ENCODE data around the gene FOXM1.
"Not testable (repeated sequence)": the region's sequence is repeated elsewhere in the genome, so short reads cannot be mapped to it uniquely, and the experiment has no call there.

Gene FOXM1

DNA sequence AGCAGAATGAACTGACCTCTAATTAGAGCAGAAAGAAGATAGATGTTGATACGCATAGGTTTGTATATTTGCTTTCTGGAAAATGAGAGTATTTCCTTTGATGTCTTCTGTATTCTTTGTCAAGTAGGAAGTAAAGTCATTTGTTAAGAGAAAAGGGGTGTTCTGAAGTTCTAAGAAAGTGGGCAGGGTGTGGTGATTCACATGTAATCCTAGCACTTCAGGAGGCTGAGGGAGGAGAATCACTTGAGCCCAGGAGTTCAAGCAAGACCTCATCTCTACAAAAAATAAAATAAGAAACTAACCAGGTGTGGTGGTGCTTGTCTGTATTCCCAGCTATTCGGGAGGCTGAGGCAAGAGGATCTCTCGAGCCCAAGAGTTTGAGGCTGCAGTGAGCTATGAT is 2.9 kb upstream of the FOXM1 start:
- Histone ChIP-seq H3K36me3 (ENCODE audit: insufficient read depth, low read length) (peaks cover 2% of the 10 kb centered on the region; the same call in 1 of the 2 replicates), H2AFZ (ENCODE audit: low read length, unreplicated experiment) (no peak overlapping the region), H3K4me3 (ENCODE audit: low read depth, low read length) (no peak overlapping the region), H3K79me2 (ENCODE audit: control insufficient read depth, insufficient read depth, low read length, unreplicated experiment) (peaks cover 68% of the 10 kb centered on the region), H3K27ac (ENCODE audit: low read depth, low read length) (no peak overlapping the region), H3K4me1 (ENCODE audit: control insufficient read depth, insufficient read depth, low read length, unreplicated experiment) (peaks cover 8% of the 10 kb centered on the region), H3K27me3 (ENCODE audit: insufficient read depth, low read length) (no peaks in the 10 kb centered on the region)

GRCh38 chr12:2877953-2878732 is 1.2 kb upstream of the FOXM1 start:
- no peaks in the 10 kb centered on the region for H3K27me3 ChIP-seq (ENCODE audit: insufficient read depth, low read length)
- no peaks in the 10 kb centered on the region for H3K36me3 ChIP-seq (ENCODE audit: insufficient read depth, low read length)
- H2AFZ ChIP-seq (ENCODE audit: low read length, unreplicated experiment): peak overlapping the region; percentile 86
- peaks cover 8% of the 10 kb centered on the region for H3K4me1 ChIP-seq (ENCODE audit: control insufficient read depth, insufficient read depth, low read length, unreplicated experiment)
- H3K79me2 ChIP-seq (ENCODE audit: control insufficient read depth, insufficient read depth, low read length, unreplicated experiment): peaks cover 73% of the 10 kb centered on the region
- H3K4me3 ChIP-seq (ENCODE audit: low read depth, low read length): peak overlapping the region; percentile 87
- peak overlapping the region; percentile 79 for H3K27ac ChIP-seq (ENCODE audit: low read depth, low read length)

GRCh38 chr12:2876431-2877046 is 435 bp downstream of the FOXM1 start:
- peaks cover 66% of the 10 kb centered on the region for H3K79me2 ChIP-seq (ENCODE audit: control insufficient read depth, insufficient read depth, low read length, unreplicated experiment)
- peaks cover 8% of the 10 kb centered on the region for H3K4me1 ChIP-seq (ENCODE audit: control insufficient read depth, insufficient read depth, low read length, unreplicated experiment)
- H3K27me3 ChIP-seq (ENCODE audit: insufficient read depth, low read length): no peaks in the 10 kb centered on the region
- H3K27ac ChIP-seq (ENCODE audit: low read depth, low read length): peak overlapping the region; percentile 79
- peak overlapping the region; percentile 87 for H3K4me3 ChIP-seq (ENCODE audit: low read depth, low read length)
- H3K36me3 ChIP-seq (ENCODE audit: insufficient read depth, low read length): no peaks in the 10 kb centered on the region
- peak overlapping the region; percentile 83 for H2AFZ ChIP-seq (ENCODE audit: low read length, unreplicated experiment)

GRCh38 chr12:2868986-2869632 is 7.9 kb downstream of the FOXM1 start:
- not testable (repeated sequence) for H3K4me3 ChIP-seq (ENCODE audit: low read depth, low read length); H3K4me1 ChIP-seq (ENCODE audit: control insufficient read depth, insufficient read depth, low read length, unreplicated experiment); H3K27me3 ChIP-seq (ENCODE audit: insufficient read depth, low read length); H2AFZ ChIP-seq (ENCODE audit: low read length, unreplicated experiment)
- Histone ChIP-seq H3K27ac (ENCODE audit: low read depth, low read length) (peak overlapping the region; percentile 45; the same call in 1 of the 2 replicates), H3K79me2 (ENCODE audit: control insufficient read depth, insufficient read depth, low read length, unreplicated experiment) (peaks cover 12% of the 10 kb centered on the region), H3K36me3 (ENCODE audit: insufficient read depth, low read length) (peaks cover 11% of the 10 kb centered on the region; the same call in 1 of the 2 replicates)

GRCh38 chr12:2864198-2864597 is 12.8 kb downstream of the FOXM1 start:
- Histone ChIP-seq H2AFZ (ENCODE audit: low read length, unreplicated experiment) (no peak overlapping the region), H3K27ac (ENCODE audit: low read depth, low read length) (no peak overlapping the region), H3K4me3 (ENCODE audit: low read depth, low read length) (no peak overlapping the region), H3K4me1 (ENCODE audit: control insufficient read depth, insufficient read depth, low read length, unreplicated experiment) (peaks cover 7% of the 10 kb centered on the region), H3K36me3 (ENCODE audit: insufficient read depth, low read length) (peaks cover 19% of the 10 kb centered on the region; the same call in 1 of the 2 replicates), H3K79me2 (ENCODE audit: control insufficient read depth, insufficient read depth, low read length, unreplicated experiment) (no peaks in the 10 kb centered on the region), H3K27me3 (ENCODE audit: insufficient read depth, low read length) (no peaks in the 10 kb centered on the region)

DNA sequence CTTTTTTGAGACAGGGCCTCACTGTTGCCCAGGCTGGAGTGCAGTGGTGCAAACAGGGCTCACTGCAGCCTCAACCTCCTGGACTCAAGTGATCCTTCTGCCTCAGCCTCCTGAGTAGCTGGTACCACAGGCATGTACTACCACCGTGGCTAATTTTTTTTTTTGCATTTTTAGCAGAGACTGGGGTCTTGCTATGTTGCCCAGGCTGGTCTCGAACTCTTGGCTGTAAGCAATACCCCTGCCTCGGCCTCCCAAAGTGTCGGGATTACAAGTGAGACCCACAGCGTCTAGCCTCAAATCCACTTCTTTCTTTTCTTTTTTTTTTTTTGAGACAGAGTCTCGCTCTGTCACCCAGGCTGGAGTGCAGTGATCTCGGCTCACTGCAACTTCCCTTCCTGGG is 13.6 kb downstream of the FOXM1 start:
- H3K4me3 ChIP-seq (ENCODE audit: low read depth, low read length); H2AFZ ChIP-seq (ENCODE audit: low read length, unreplicated experiment); H3K27me3 ChIP-seq (ENCODE audit: insufficient read depth, low read length); H3K79me2 ChIP-seq (ENCODE audit: control insufficient read depth, insufficient read depth, low read length, unreplicated experiment); H3K4me1 ChIP-seq (ENCODE audit: control insufficient read depth, insufficient read depth, low read length, unreplicated experiment); H3K27ac ChIP-seq (ENCODE audit: low read depth, low read length): not testable (repeated sequence)
- peaks cover 14% of the 10 kb centered on the region; the same call in 1 of the 2 replicates for H3K36me3 ChIP-seq (ENCODE audit: insufficient read depth, low read length)

DNA sequence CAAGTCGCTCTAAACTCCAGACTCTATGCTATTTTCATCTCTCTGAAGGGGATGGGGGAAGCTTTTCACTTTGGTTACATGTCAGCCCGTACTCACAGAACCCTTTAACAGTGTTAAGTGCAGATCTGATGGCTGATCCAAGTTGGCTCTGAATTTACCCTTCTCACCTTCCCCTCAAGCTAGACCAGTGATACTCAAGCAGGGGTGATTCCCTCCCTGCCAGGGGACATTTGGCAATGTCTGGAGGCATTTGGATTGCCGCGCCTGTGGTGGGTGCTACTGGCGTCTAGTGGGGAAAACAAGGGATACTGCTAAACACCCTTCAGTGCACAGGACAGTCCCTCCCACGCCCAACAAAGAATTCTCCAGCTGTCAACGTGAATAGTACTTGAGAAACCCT is 14.1 kb downstream of the FOXM1 start:
- Histone ChIP-seq H3K79me2 (ENCODE audit: control insufficient read depth, insufficient read depth, low read length, unreplicated experiment) (no peaks in the 10 kb centered on the region), H2AFZ (ENCODE audit: low read length, unreplicated experiment) (no peak overlapping the region), H3K27ac (ENCODE audit: low read depth, low read length) (no peak overlapping the region), H3K4me1 (ENCODE audit: control insufficient read depth, insufficient read depth, low read length, unreplicated experiment) (no peaks in the 10 kb centered on the region), H3K4me3 (ENCODE audit: low read depth, low read length) (no peak overlapping the region), H3K36me3 (ENCODE audit: insufficient read depth, low read length) (peaks cover 9% of the 10 kb centered on the region; the same call in 1 of the 2 replicates), H3K27me3 (ENCODE audit: insufficient read depth, low read length) (no peaks in the 10 kb centered on the region)

DNA sequence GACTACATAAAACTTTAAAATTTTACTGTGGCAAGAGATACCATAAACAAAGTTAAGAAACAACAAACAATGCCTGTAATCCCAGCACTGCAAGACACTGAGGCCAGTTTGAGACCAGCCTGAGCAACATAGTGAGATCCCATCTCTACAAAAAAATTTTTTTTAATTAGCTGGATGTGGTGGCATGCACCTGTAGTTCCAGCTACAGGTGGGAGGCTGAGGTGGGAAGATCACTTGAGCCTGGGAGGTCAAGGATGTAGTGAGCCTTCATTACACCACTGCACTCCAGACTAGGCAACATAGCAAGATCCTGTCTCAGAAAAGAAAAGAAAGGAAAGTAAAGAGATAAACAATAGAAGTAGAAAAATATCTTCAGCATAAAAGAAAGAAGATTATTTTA is 16.8 kb downstream of the FOXM1 start:
- H2AFZ ChIP-seq (ENCODE audit: low read length, unreplicated experiment): no peak overlapping the region
- no peak overlapping the region for H3K27ac ChIP-seq (ENCODE audit: low read depth, low read length)
- no peaks in the 10 kb centered on the region for H3K27me3 ChIP-seq (ENCODE audit: insufficient read depth, low read length)
- H3K4me1 ChIP-seq (ENCODE audit: control insufficient read depth, insufficient read depth, low read length, unreplicated experiment): no peaks in the 10 kb centered on the region
- peaks cover 9% of the 10 kb centered on the region; the same call in 1 of the 2 replicates for H3K36me3 ChIP-seq (ENCODE audit: insufficient read depth, low read length)
- no peaks in the 10 kb centered on the region for H3K79me2 ChIP-seq (ENCODE audit: control insufficient read depth, insufficient read depth, low read length, unreplicated experiment)
- no peak overlapping the region for H3K4me3 ChIP-seq (ENCODE audit: low read depth, low read length)

- no peaks in the 10 kb centered on the region for H3K4me1 ChIP-seq (ENCODE audit: control insufficient read depth, insufficient read depth, low read length, unreplicated experiment)
- H3K36me3 ChIP-seq (ENCODE audit: insufficient read depth, low read length): peaks cover 7% of the 10 kb centered on the region; the same call in 1 of the 2 replicates
- no peak overlapping the region for H3K27ac ChIP-seq (ENCODE audit: low read depth, low read length)
- H3K79me2 ChIP-seq (ENCODE audit: control insufficient read depth, insufficient read depth, low read length, unreplicated experiment): no peaks in the 10 kb centered on the region
- H2AFZ ChIP-seq (ENCODE audit: low read length, unreplicated experiment): no peak overlapping the region
- no peak overlapping the region for H3K4me3 ChIP-seq (ENCODE audit: low read depth, low read length)
- no peaks in the 10 kb centered on the region for H3K27me3 ChIP-seq (ENCODE audit: insufficient read depth, low read length)
Measured at GRCh38 chr12:2858944-2859421, 18.0 kb downstream of the FOXM1 start.

DNA sequence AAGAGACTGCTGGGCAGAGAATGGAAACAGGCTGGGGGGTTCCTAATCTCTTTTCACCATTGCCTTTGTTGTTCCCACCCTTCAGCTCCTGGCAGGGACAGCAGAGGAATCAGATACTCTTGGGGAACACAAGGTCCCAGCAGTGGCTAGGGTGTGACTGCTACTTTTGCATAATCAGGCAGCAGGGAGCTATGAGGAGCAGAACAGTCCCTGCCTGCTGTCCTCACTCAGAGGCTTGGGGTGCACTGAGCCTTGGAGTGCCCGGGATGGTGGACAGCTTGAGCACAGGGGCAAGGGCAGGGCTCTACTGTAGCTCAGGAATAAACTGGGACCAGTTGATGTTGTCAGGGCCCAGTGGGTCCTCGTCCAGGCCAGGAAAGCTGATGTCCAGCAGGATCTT is 18.6 kb downstream of the FOXM1 start:
- no peak overlapping the region for H2AFZ ChIP-seq (ENCODE audit: low read length, unreplicated experiment)
- H3K27ac ChIP-seq (ENCODE audit: low read depth, low read length): no peak overlapping the region
- H3K79me2 ChIP-seq (ENCODE audit: control insufficient read depth, insufficient read depth, low read length, unreplicated experiment): no peaks in the 10 kb centered on the region
- H3K27me3 ChIP-seq (ENCODE audit: insufficient read depth, low read length): no peaks in the 10 kb centered on the region
- peaks cover 4% of the 10 kb centered on the region; the same call in 1 of the 2 replicates for H3K36me3 ChIP-seq (ENCODE audit: insufficient read depth, low read length)
- H3K4me3 ChIP-seq (ENCODE audit: low read depth, low read length): no peak overlapping the region
- H3K4me1 ChIP-seq (ENCODE audit: control insufficient read depth, insufficient read depth, low read length, unreplicated experiment): no peaks in the 10 kb centered on the region

All from ACC112 (cell line).